ENCODE measurements around the gene PRR5L.

Gene PRR5L

GRCh38 chr11:36326524-36327419 is 30.7 kb downstream of the PRR5L start:
- peak; percentile 8 for DNase-seq (ENCODE audit: low spot score)

GRCh38 chr11:36328966-36329673 is 33.0 kb downstream of the PRR5L start:
- no peak for DNase-seq (ENCODE audit: low spot score)

- DNase-seq (ENCODE audit: low spot score) = no peak
These were observed 34.3 kb downstream of the PRR5L start for GRCh38 chr11:36330411-36330810.

- no peak for DNase-seq (ENCODE audit: low spot score)
These were observed 37.4 kb downstream of the PRR5L start for GRCh38 chr11:36333468-36333867.

- peak; percentile 87 for DNase-seq (ENCODE audit: low spot score)
These were observed 37.8 kb downstream of the PRR5L start for GRCh38 chr11:36333897-36334296.

GRCh38 chr11:36339888-36340287 is 43.8 kb downstream of the PRR5L start:
- DNase-seq (ENCODE audit: low spot score) = no peak

GRCh38 chr11:36340897-36341296 is 44.8 kb downstream of the PRR5L start:
- DNase-seq (ENCODE audit: low spot score) = no peak

GRCh38 chr11:36341915-36342314 is 45.8 kb downstream of the PRR5L start:
- no peak for DNase-seq (ENCODE audit: low spot score)

GRCh38 chr11:36342327-36342726 is 46.2 kb downstream of the PRR5L start:
- DNase-seq (ENCODE audit: low spot score) = no peak

- no peak for DNase-seq (ENCODE audit: low spot score)
These were observed 47.3 kb downstream of the PRR5L start for GRCh38 chr11:36343436-36343835.

- no peak for DNase-seq (ENCODE audit: low spot score)
These were observed 49.0 kb downstream of the PRR5L start for GRCh38 chr11:36345084-36345511.

GRCh38 chr11:36345535-36346141 is 49.5 kb downstream of the PRR5L start:
- no peak for DNase-seq (ENCODE audit: low spot score)

GRCh38 chr11:36346562-36347383 is 50.7 kb downstream of the PRR5L start:
- no peak for DNase-seq (ENCODE audit: low spot score)

- DNase-seq (ENCODE audit: low spot score) = no peak
These were observed 51.4 kb downstream of the PRR5L start for GRCh38 chr11:36347384-36347906.

- DNase-seq (ENCODE audit: low spot score) = no peak
These were observed 53.5 kb downstream of the PRR5L start for GRCh38 chr11:36349351-36350136.

GRCh38 chr11:36350137-36350513 is 54.0 kb downstream of the PRR5L start:
- DNase-seq (ENCODE audit: low spot score) = no peak

GRCh38 chr11:36352922-36353321 is 56.8 kb downstream of the PRR5L start:
- DNase-seq (ENCODE audit: low spot score) = no peak

GRCh38 chr11:36354221-36355003 is 58.3 kb downstream of the PRR5L start:
- no peak for DNase-seq (ENCODE audit: low spot score)

GRCh38 chr11:36356201-36356600 is 60.1 kb downstream of the PRR5L start:
- DNase-seq (ENCODE audit: low spot score) = peak; percentile 20

- DNase-seq (ENCODE audit: low spot score) = no peak
These were observed 61.7 kb downstream of the PRR5L start for GRCh38 chr11:36357831-36358230.

Data from NAMALWA (cell line).